Left lung (tissue), 10 donors: Measurements from ENCODE around the gene U2AF1L4. TPM values are rescaled to one million over a fixed set of nuclear protein-coding genes. Genes with fewer than 3 reads are reported as not detected.

Experiments used
- ATAC-seq: fragments of 200-7000 bp; cut with Tn5 transposase; one replicate; pipeline ENCODE4 v1.9.1; 2020; ENCODE audit warnings: moderate library complexity
- DNase-seq, 4 donors: peaks; one replicate each; pipeline ENCODE4 v3.0.0-alpha.2; 2013 to 2020
- H3K27ac ChIP-seq, 2 donors: fragments of 200-600 bp; sonication (generic) in 1 of 2; one replicate each; pipeline versions ENCODE4 v1.5.0 to v1.8.0; 2020 to 2021
- H3K27me3 ChIP-seq, 2 donors: fragments of 200-600 bp; sonication (generic) in 1 of 2; one replicate each; pipeline versions ENCODE4 v1.5.0 to v1.8.0; 2020 to 2021
- H3K36me3 ChIP-seq, 2 donors: fragments of 200-600 bp; sonication (generic) in 1 of 2; one replicate each; pipeline versions ENCODE4 v1.5.0 to v1.8.0; 2020 to 2021
- H3K4me1 ChIP-seq, 2 donors: fragments of 200-600 bp; one replicate each; pipeline ENCODE4 v1.8.0; 2021
- H3K4me3 ChIP-seq, 2 donors: fragments of 200-600 bp; sonication (generic) in 1 of 2; one replicate each; pipeline versions ENCODE4 v1.5.0 to v1.8.0; 2020 to 2021; ENCODE audit warnings: mild to moderate bottlenecking in 1 of 2
- H3K9me3 ChIP-seq, 2 donors: fragments of 200-600 bp; sonication (generic) in 1 of 2; one replicate each; pipeline versions ENCODE4 v1.5.0 to v1.8.0; 2020 to 2021
- intact Hi-C, 2 donors: fragments of 100-400 bp; cut with DNase I; formaldehyde crosslinking; loops; one replicate each; pipeline versions ENCODE4 v1.11.2 to v1.14.2; 2022
- polyA plus RNA-seq, 6 donors: library from polyadenylated mRNA; unstranded; fragments of 120-200 nt; gene quantifications; one replicate each; pipeline ENCODE4 v1.2.1, GENCODE V29; 2013; ENCODE audit not compliant: insufficient read length in 6 of 6
- total RNA-seq, 2 donors: library from RNA; stranded (reverse); fragmentation: NEBNext Ultra II Directional; extraction: Animal tissue kit (Norgen Biotek cat#: 25700); gene quantifications; one replicate each; pipeline ENCODE4 v1.2.1, GENCODE V29; 2021
- TF ChIP-seq, protein P1 (sequence below), 2 donors: fragments of 200-600 bp; sonication (generic) in 1 of 2; IDR thresholded peaks; one replicate each; pipeline versions ENCODE4 v1.5.0 to v1.8.0; 2021; ENCODE audit warnings: antibody characterized with exemption in 2 of 2
- donor health status: DM: no; HTN: yes; CAD: no.
- donor health status: DM: no; HTN: no; CAD: no.

U2AF1L4 gene
- total and polyA plus RNA-seq, 8 donors = 15.2 to 20.5 (median 16.5) TPM

GRCh38 chr19:35784503-35785338 is 39.5 kb upstream of the U2AF1L4 start:
- TF ChIP-seq, protein P1, sequence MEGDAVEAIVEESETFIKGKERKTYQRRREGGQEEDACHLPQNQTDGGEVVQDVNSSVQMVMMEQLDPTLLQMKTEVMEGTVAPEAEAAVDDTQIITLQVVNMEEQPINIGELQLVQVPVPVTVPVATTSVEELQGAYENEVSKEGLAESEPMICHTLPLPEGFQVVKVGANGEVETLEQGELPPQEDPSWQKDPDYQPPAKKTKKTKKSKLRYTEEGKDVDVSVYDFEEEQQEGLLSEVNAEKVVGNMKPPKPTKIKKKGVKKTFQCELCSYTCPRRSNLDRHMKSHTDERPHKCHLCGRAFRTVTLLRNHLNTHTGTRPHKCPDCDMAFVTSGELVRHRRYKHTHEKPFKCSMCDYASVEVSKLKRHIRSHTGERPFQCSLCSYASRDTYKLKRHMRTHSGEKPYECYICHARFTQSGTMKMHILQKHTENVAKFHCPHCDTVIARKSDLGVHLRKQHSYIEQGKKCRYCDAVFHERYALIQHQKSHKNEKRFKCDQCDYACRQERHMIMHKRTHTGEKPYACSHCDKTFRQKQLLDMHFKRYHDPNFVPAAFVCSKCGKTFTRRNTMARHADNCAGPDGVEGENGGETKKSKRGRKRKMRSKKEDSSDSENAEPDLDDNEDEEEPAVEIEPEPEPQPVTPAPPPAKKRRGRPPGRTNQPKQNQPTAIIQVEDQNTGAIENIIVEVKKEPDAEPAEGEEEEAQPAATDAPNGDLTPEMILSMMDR (IDR thresholded peaks at IDR 0.05) = no peak
- no peaks in the 10 kb centered on the region for H3K4me1 ChIP-seq

DNA sequence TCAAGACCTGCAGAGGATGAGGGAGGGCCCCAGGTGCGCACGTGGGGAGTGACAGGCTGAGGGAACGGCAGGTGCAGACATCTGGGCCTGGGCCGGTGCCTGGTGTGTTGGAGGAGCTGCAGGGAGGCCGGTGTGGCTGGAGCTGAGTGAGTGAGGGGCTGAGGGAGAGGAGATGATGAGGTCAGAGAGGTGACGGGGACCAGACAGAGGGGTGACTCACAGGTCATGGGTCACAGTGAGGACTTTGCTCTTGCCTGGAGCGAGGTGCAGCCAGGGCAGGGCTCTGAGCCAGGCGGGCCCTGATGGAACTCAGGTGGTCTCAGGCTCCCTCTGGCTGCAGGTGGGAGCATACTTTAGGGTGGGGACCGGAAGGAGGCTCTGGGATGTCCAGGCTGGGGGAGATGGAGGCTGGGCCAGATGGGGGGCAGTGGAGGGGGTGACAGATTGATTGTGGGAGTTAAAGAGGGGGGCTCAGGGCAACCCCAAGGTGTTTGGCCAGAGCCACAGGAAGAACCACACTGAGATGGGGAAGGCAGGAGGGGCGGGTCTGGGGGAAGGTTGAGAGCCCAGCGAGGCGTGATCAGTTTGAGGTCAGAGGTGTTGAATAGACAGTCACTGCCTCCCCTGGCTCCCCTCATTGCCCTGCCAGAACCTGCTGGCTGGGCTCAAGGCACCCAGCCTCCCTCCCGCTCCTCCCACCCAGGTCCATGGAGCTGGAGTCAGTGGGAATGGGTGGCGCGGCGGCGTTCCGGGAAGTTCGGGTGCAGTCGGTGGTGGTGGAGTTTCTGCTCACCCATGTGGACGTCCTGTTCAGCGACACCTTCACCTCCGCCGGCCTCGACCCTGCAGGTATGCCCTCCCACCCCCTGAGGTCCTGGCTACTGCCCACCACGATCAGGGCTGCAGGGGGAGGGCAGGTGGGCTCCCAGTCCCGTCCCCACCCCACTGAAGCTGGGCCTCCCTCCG is 38.5 kb upstream of the U2AF1L4 start:
- TF ChIP-seq, protein P1 (IDR thresholded peaks at IDR 0.05) = no peak
- Histone ChIP-seq H3K4me3 (no peak overlapping the region), H3K9me3 (no peaks in the 10 kb centered on the region), H3K27ac (no peak overlapping the region), H3K36me3 (peaks cover 0 to 66% of the 10 kb centered on the region in 2 donors), H3K4me1 (no peaks in the 10 kb centered on the region), H3K27me3 (no peaks in the 10 kb centered on the region)
- intact Hi-C loops = no loop called here
- peak in 1 of 4 donors; percentile 74 for DNase-seq
- ATAC-seq = no peak

More at GRCh38 chr19:35784503-35785338, 39.5 kb upstream of the U2AF1L4 start:
- H3K36me3 ChIP-seq = peaks cover 0 to 66% of the 10 kb centered on the region in 2 donors
- no peaks in the 10 kb centered on the region for H3K9me3 ChIP-seq
- DNase-seq (peak in 1 of 4 donors; percentile 74), ATAC-seq (no peak)
- intact Hi-C loops = no loop called here
- no peaks in the 10 kb centered on the region for H3K27me3 ChIP-seq
- no peak overlapping the region for H3K4me3 ChIP-seq
- H3K27ac ChIP-seq = no peak overlapping the region

DNA sequence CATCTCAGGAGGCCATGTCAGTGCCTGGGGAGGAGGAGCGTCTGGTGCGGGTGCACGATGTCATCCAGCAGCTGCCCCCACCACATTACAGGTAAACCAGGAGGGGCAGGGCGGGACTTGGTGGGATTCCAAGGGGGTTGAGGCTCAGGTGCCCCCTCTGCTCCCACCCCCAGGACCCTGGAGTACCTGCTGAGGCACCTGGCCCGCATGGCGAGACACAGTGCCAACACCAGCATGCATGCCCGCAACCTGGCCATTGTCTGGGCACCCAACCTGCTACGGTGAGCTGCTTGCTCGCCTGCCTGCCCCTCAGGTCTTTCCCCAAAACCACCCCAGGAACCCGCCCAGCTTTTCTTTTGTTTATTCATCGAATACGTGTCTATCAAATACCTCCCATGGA is 37.4 kb upstream of the U2AF1L4 start:
- Histone ChIP-seq H3K4me3 (no peak overlapping the region), H3K27me3 (no peaks in the 10 kb centered on the region), H3K4me1 (no peaks in the 10 kb centered on the region), H3K36me3 (peaks cover 0 to 76% of the 10 kb centered on the region in 2 donors), H3K9me3 (no peaks in the 10 kb centered on the region), H3K27ac (no peak overlapping the region)
- TF ChIP-seq, protein P1 (IDR thresholded peaks at IDR 0.05) = no peak
- ATAC-seq (no peak), DNase-seq (peak in 1 of 4 donors; percentile 77)
- intact Hi-C loops = no loop called here

GRCh38 chr19:35781650-35782049 is 36.4 kb upstream of the U2AF1L4 start:
- Histone ChIP-seq H3K4me3 (no peak overlapping the region), H3K4me1 (peaks cover 0 to 2% of the 10 kb centered on the region in 2 donors), H3K36me3 (peaks cover 0 to 67% of the 10 kb centered on the region in 2 donors), H3K27me3 (no peaks in the 10 kb centered on the region), H3K27ac (no peak overlapping the region), H3K9me3 (no peaks in the 10 kb centered on the region)
- ATAC-seq (no peak), DNase-seq (no peak)
- intact Hi-C loops = no loop called here
- TF ChIP-seq, protein P1 (IDR thresholded peaks at IDR 0.05) = no peak
